Measurements from ENCODE around the gene ARID2.

DNA sequence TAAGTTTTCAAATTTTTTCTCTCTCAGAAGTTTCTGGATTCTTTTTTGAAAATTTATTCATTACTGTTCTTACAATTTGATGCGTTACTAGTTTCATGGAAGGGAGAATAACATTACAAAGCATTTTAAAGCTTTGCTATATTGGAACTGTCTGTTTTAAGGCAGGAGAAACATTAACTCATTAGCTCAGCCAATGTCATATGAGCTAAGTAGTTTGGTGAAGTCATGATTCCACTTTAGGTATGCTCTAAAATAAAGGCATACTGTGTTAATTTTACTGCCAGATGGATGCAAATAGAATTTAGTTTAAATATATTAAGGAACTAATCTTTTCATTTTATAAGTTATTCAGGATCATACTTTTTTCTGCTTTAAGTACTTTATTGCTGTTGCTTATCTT lies 46.0 kb downstream of the ARID2 start:
- TF ChIP-seq, protein P1, sequence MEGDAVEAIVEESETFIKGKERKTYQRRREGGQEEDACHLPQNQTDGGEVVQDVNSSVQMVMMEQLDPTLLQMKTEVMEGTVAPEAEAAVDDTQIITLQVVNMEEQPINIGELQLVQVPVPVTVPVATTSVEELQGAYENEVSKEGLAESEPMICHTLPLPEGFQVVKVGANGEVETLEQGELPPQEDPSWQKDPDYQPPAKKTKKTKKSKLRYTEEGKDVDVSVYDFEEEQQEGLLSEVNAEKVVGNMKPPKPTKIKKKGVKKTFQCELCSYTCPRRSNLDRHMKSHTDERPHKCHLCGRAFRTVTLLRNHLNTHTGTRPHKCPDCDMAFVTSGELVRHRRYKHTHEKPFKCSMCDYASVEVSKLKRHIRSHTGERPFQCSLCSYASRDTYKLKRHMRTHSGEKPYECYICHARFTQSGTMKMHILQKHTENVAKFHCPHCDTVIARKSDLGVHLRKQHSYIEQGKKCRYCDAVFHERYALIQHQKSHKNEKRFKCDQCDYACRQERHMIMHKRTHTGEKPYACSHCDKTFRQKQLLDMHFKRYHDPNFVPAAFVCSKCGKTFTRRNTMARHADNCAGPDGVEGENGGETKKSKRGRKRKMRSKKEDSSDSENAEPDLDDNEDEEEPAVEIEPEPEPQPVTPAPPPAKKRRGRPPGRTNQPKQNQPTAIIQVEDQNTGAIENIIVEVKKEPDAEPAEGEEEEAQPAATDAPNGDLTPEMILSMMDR (IDR thresholded peaks at IDR 0.05 in 4 of 5, conservative IDR thresholded peaks at IDR 0.05 in 1 of 5): no peak
- TF ChIP-seq POLR2A (IDR thresholded peaks at IDR 0.05): no peak

Measured in gastrocnemius medialis (tissue), 4 donors.